Left ventricle myocardium inferior (tissue), 1 donor: Measurements from ENCODE around the gene SYNRG. TPM values are rescaled to one million over a fixed set of nuclear protein-coding genes. Genes with fewer than 3 reads are reported as not detected.
A peak's percentile ranks its signal among the peaks of the same experiment; 100 is the strongest.

Source experiments
- DNase-seq: peaks from one replicate; pipeline ENCODE4 v3.0.0-alpha.2; 2020
- H3K27ac ChIP-seq: fragments of 200-600 bp; replicated peaks from 2 replicates; pipeline ENCODE4 v1.8.0; 2021
- H3K27me3 ChIP-seq: fragments of 200-600 bp; 2 replicates; pipeline ENCODE4 v1.8.0; 2021; ENCODE audit warnings: low read depth
- H3K36me3 ChIP-seq: fragments of 200-600 bp; 2 replicates; pipeline ENCODE4 v1.8.0; 2021
- H3K4me1 ChIP-seq: fragments of 200-600 bp; 2 replicates; pipeline ENCODE4 v1.8.0; 2021
- H3K4me3 ChIP-seq: fragments of 200-600 bp; 2 replicates; pipeline ENCODE4 v1.8.0; 2021; ENCODE audit warnings: mild to moderate bottlenecking, moderate library complexity
- H3K9me3 ChIP-seq: fragments of 200-600 bp; replicated peaks from 2 replicates; pipeline ENCODE4 v1.8.0; 2021
- intact Hi-C: fragments of 100-400 bp; cut with micrococcal nuclease; formaldehyde crosslinking; loops from one replicate; pipeline ENCODE4 v1.11.0; 2022
- total RNA-seq: library from RNA; stranded (reverse); fragmentation: NEBNext Ultra II Directional; extraction: Animal tissue kit (Norgen Biotek cat#: 25700); gene quantifications from one replicate; pipeline ENCODE4 v1.2.1, GENCODE V29; 2021
- TF ChIP-seq, protein P1 (sequence below): fragments of 200-600 bp; IDR thresholded peaks from 2 replicates; pipeline ENCODE4 v1.8.0; 2021; ENCODE audit warnings: antibody characterized with exemption, mild to moderate bottlenecking, borderline replicate concordance
- donor health status: DM: no; HTN: yes; CAD: no; lungs with severe emphysema.

The SYNRG gene
- total RNA-seq, 1 donor from 2014 or later, result 33.0 TPM

DNA sequence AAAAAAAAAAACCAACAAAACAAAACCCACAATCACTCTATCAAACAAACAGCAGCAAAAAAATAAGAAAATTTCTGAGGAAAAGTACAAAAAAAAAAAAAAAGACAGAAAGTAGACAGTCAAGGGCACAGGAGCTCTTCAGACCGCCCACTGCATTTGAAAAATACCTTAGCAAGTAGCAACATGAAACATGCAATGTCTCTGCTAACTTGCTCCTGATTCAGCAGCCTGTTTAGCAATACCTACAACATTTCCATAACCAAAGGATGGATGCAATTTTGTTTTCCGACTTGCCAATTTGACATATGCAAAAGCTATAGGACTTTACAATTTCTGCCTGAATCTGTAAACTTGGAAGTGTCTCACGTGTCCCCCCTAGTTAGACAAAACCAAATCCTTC is 57.4 kb downstream of the SYNRG start:
- Histone ChIP-seq H3K9me3 (no peaks in the 10 kb centered on the region), H3K4me1 (peaks cover 55% of the 10 kb centered on the region), H3K4me3 (no peak overlapping the region), H3K27me3 (no peaks in the 10 kb centered on the region), H3K36me3 (peaks cover 38% of the 10 kb centered on the region), H3K27ac (peak overlapping the region; percentile 9)
- intact Hi-C loops, result no loop called here
- TF ChIP-seq, protein P1, sequence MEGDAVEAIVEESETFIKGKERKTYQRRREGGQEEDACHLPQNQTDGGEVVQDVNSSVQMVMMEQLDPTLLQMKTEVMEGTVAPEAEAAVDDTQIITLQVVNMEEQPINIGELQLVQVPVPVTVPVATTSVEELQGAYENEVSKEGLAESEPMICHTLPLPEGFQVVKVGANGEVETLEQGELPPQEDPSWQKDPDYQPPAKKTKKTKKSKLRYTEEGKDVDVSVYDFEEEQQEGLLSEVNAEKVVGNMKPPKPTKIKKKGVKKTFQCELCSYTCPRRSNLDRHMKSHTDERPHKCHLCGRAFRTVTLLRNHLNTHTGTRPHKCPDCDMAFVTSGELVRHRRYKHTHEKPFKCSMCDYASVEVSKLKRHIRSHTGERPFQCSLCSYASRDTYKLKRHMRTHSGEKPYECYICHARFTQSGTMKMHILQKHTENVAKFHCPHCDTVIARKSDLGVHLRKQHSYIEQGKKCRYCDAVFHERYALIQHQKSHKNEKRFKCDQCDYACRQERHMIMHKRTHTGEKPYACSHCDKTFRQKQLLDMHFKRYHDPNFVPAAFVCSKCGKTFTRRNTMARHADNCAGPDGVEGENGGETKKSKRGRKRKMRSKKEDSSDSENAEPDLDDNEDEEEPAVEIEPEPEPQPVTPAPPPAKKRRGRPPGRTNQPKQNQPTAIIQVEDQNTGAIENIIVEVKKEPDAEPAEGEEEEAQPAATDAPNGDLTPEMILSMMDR, result no peak
- no peak for DNase-seq

DNA sequence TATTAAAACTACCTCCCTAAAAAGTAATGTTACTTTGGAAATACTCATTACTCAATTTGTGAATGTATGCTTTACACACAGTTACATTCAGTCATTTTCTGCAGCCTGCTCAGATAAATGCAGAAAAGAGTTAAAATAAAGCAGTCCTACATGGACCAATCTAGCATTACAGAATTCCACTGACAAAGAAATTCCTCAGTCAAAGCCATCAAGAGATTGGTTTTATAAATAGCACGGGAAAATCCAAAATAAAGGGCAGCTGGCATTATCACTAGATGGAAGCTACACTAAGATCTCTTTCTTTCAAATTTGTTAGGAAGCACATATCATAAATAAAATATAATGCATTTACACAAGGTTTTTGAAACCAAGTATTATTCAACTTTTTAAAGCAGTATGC is 61.2 kb downstream of the SYNRG start:
- H3K27ac ChIP-seq, result peak overlapping the region; percentile 33
- no peak for DNase-seq
- H3K9me3 ChIP-seq, result no peaks in the 10 kb centered on the region
- peaks cover 74% of the 10 kb centered on the region for H3K4me1 ChIP-seq
- H3K36me3 ChIP-seq, result peaks cover 7% of the 10 kb centered on the region
- TF ChIP-seq, protein P1, result no peak
- intact Hi-C loops, result no loop called here
- no peaks in the 10 kb centered on the region for H3K27me3 ChIP-seq
- H3K4me3 ChIP-seq, result no peak overlapping the region

DNA sequence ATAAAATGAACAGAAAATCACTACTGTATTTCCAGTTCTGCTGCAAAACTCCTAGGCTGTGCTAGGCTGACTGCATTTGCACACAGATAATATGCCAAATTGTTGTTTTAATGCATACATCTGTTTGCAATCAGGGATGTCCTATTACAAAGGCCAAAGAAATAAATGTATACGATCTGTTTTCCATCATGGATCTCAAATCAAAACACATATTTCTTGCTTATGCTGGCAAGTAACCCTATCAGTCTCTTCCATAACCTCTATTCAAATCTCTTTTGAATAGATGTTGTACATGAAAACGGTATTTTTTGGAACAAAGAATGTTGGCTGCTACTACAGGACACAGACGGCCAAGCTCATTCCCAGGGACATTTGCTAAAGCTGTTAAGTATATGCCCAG is 62.9 kb downstream of the SYNRG start:
- TF ChIP-seq, protein P1, result no peak
- intact Hi-C loops, result no loop called here
- Histone ChIP-seq H3K27ac (peak overlapping the region; percentile 33), H3K4me1 (peaks cover 65% of the 10 kb centered on the region), H3K36me3 (peaks cover 11% of the 10 kb centered on the region), H3K9me3 (no peaks in the 10 kb centered on the region), H3K27me3 (no peaks in the 10 kb centered on the region), H3K4me3 (no peak overlapping the region)
- no peak for DNase-seq

DNA sequence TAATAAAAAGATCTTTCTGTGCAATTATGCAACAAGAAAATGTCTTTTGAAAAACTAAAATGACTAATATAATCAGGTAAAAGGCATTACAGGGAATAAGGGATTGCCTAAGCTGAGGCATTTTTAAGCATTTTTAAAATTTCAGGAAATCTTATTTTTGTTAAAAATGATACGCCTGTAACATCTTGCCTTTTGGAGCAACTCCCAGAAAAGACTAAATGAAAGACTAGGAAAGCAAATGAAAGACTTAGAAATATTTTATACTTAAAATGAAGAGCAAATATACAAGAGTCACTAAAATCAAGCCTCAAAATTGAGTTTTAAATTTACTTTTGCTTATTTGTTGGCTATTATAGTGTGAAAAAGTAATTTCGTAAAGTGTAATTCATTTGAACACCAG is 63.7 kb downstream of the SYNRG start:
- intact Hi-C loops, result no loop called here
- no peaks in the 10 kb centered on the region for H3K9me3 ChIP-seq
- H3K27ac ChIP-seq, result no peak overlapping the region
- no peak overlapping the region for H3K4me3 ChIP-seq
- TF ChIP-seq, protein P1, result no peak
- peaks cover 57% of the 10 kb centered on the region for H3K4me1 ChIP-seq
- no peak for DNase-seq
- no peaks in the 10 kb centered on the region for H3K27me3 ChIP-seq
- peaks cover 19% of the 10 kb centered on the region for H3K36me3 ChIP-seq

DNA sequence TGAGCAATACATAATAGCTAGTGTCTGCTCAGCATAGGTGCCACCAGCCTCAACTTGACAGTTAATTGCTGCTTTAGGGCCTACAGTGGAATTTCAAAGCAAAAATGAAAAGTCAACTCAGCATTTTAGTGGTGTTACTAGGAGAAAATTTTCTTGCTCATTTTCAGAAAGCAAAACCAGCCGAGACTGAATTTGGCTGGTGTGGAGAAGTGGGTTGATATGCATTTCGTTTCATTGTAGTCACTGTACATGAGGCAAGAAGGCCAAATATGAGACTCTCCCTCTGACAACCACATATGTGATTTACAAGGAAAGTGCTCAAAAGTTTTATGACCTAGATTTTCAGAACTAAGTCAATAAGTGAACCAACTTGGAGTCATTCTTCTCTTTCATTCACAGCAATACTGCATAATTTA is 65.6 kb downstream of the SYNRG start:
- H3K4me3 ChIP-seq, result no peak overlapping the region
- H3K27ac ChIP-seq, result no peak overlapping the region
- peaks cover 38% of the 10 kb centered on the region for H3K4me1 ChIP-seq
- TF ChIP-seq, protein P1, result no peak
- intact Hi-C loops, result no loop called here
- no peaks in the 10 kb centered on the region for H3K9me3 ChIP-seq
- no peak for DNase-seq
- no peaks in the 10 kb centered on the region for H3K27me3 ChIP-seq
- H3K36me3 ChIP-seq, result peaks cover 38% of the 10 kb centered on the region
